Heart left ventricle (tissue), 16 donors: ENCODE data around the gene HDAC10. TPM values are rescaled to one million over a fixed set of nuclear protein-coding genes. Genes with fewer than 3 reads are reported as not detected.
A peak's percentile ranks its signal among the peaks of the same experiment; 100 is the strongest.
"Not testable (repeated sequence)": the region's sequence is repeated elsewhere in the genome, so short reads cannot be mapped to it uniquely, and the experiment has no call there.

Experiments
- ATAC-seq, 4 donors: fragments of 200-7000 bp; cut with Tn5 transposase; one replicate each; pipeline ENCODE4 v1.9.1; 2020 to 2022; ENCODE audit warnings: moderate library complexity in 4 of 4, mild to moderate bottlenecking in 3 of 4, moderate number of reproducible peaks in 1 of 4
- DNase-seq, 5 donors: peaks; one replicate each; pipeline ENCODE4 v3.0.0-alpha.2; 2020
- H3K27ac ChIP-seq, 12 donors: fragments of 200-600 bp; sonication (generic) in 4 of 12; one replicate each; pipeline versions ENCODE4 v1.5.0 to v1.8.0; 2016 to 2022; ENCODE audit warnings: mild to moderate bottlenecking in 2 of 12
- H3K27me3 ChIP-seq, 9 donors: fragments of 200-600 bp; sonication (generic) in 2 of 9; one replicate each; pipeline versions ENCODE4 v1.5.1 to v1.8.0; 2016 to 2022; ENCODE audit warnings: mild to moderate bottlenecking in 3 of 9
- H3K36me3 ChIP-seq, 9 donors: fragments of 200-600 bp; sonication (generic) in 2 of 9; one replicate each; pipeline versions ENCODE4 v1.5.0 to v1.8.0; 2018 to 2022; ENCODE audit warnings: mild to moderate bottlenecking in 2 of 9
- H3K4me1 ChIP-seq, 12 donors: fragments of 200-600 bp; sonication (generic) in 4 of 12; one replicate each; pipeline versions ENCODE4 v1.5.0 to v1.8.0; 2016 to 2022; ENCODE audit warnings: mild to moderate bottlenecking in 3 of 12
- H3K4me3 ChIP-seq, 12 donors: fragments of 200-600 bp; sonication (generic) in 4 of 12; one replicate each; pipeline versions ENCODE4 v1.5.0 to v1.8.0; 2017 to 2022; ENCODE audit warnings: mild to moderate bottlenecking in 9 of 12, moderate library complexity in 4 of 12
- H3K9me3 ChIP-seq, 12 donors: fragments of 200-600 bp; sonication (generic) in 4 of 12; one replicate each; pipeline versions ENCODE4 v1.5.0 to v1.8.0; 2016 to 2022; ENCODE audit warnings: mild to moderate bottlenecking in 1 of 12
- POLR2A ChIP-seq, 2 donors: fragments of 450-650 bp; IDR thresholded peaks; one replicate each; pipeline ENCODE4 v1.6.1; 2017; ENCODE audit warnings: antibody characterized with exemption in 2 of 2, mild to moderate bottlenecking in 2 of 2, moderate library complexity in 2 of 2
- WGBS, 4 donors: extraction: QIAGEN DNeasy Blood & Tissue Kit in 2 of 4; methylation state at CpG; one replicate each; pipeline versions ENCODE4 v1.1.5 to v1.1.7; 2013 to 2018; 5-methylcytosine and 5-hydroxymethylcytosine counted together
- intact Hi-C, 10 donors: fragments of 100-400 bp; cut with DNase I; formaldehyde crosslinking; loops; one replicate each; pipeline versions ENCODE4 v1.11.1 to v1.14.2; 2022
- polyA plus RNA-seq, 2 donors: library from polyadenylated mRNA; stranded (reverse); fragments of 200-250 nt; gene quantifications; one replicate each; pipeline ENCODE4 v1.2.3, GENCODE V29; 2013
- total RNA-seq, 9 donors: library from RNA; depleted of rRNA in 2 of 9; stranded (reverse); fragments of >200 nt in 2 of 9; fragmentation: NEBNext Ultra II Directional in 3 of 9; extraction: Animal tissue kit (Norgen Biotek cat#: 25700) in 3 of 9; gene quantifications; one replicate each; pipeline versions ENCODE4 v1.1.0 to v1.2.4, GENCODE V29; 2016 to 2023
- TF ChIP-seq, protein P1 (sequence below), 12 donors: fragments of 200-600 bp; sonication (generic) in 4 of 12; IDR thresholded peaks; one replicate each; pipeline versions ENCODE4 v1.5.0 to v1.8.0; 2018 to 2022; ENCODE audit warnings: antibody characterized with exemption in 12 of 12, mild to moderate bottlenecking in 5 of 12
- donor health status: ischemic (EF 13 %, LVEDD 7.1; RV severe dilation, severe dysfunction).
- donor health status: healthy with polysubstance abuse.
- donor health status: DM: no; HTN: yes; CAD: no.
- donor health status: DM: no; HTN: no; CAD: no.
- donor health status: ischemic (EF 25% LVEDD 6.9; RV normal size, moderate dysfunction).
- donor health status: ischemic (EF 25% LVEDD 5.7; RV mildly dilated, moderate dysfunction).
- donor health status: healthy.
- donor health status: DM: yes; HTN: yes; CAD: no.
- donor health status: ischemic (EF 35%, LVEDD 5.7; RV mildly dilated, moderate dysfunction).
- donor health status: nonischemic (EF 11% LVEDD 7.7; RV severe dilation, severe dysfunction).
- donor health status: DM: yes; HTN: yes; CAD: no.
- donor health status: PGD.
- donor health status: ischemic (EF 29% LVEDD 5.4; RV normal size, mild dysfunction).
- donor health status: nonischemic (EF 23%, LVEDD 6.1; RV moderate dilation, normal function).

HDAC10 gene
- total and polyA plus RNA-seq, 11 donors, result 6.2 to 22.4 (median 10.8) TPM

GRCh38 chr22:50274771-50275170 is 23.7 kb upstream of the HDAC10 start:
- peaks cover 0 to 50% (median 47%) of the 10 kb centered on the region in 9 donors for H3K36me3 ChIP-seq
- H3K9me3 ChIP-seq, result no peaks in the 10 kb centered on the region
- WGBS, 4 donors, result 66 to 74% (median 73%) methylated on average over 5 to 7 of the region's 7 CpGs
- H3K27me3 ChIP-seq, result peaks cover 0 to 11% (median 0%) of the 10 kb centered on the region in 9 donors
- DNase-seq (no peak), ATAC-seq (no peak)
- H3K4me3 ChIP-seq, result no peak overlapping the region
- intact Hi-C loops, result loop anchor here (1.0 to 5.0 kb wide), 5 partner anchors 33 to 68 kb away; partner anchors contain the start of genes DENND6B (in 7 of the 10), PPP6R2 (in 5 of the 10) and PLXNB2 (in 2 of the 10)
- TF ChIP-seq, protein P1, sequence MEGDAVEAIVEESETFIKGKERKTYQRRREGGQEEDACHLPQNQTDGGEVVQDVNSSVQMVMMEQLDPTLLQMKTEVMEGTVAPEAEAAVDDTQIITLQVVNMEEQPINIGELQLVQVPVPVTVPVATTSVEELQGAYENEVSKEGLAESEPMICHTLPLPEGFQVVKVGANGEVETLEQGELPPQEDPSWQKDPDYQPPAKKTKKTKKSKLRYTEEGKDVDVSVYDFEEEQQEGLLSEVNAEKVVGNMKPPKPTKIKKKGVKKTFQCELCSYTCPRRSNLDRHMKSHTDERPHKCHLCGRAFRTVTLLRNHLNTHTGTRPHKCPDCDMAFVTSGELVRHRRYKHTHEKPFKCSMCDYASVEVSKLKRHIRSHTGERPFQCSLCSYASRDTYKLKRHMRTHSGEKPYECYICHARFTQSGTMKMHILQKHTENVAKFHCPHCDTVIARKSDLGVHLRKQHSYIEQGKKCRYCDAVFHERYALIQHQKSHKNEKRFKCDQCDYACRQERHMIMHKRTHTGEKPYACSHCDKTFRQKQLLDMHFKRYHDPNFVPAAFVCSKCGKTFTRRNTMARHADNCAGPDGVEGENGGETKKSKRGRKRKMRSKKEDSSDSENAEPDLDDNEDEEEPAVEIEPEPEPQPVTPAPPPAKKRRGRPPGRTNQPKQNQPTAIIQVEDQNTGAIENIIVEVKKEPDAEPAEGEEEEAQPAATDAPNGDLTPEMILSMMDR (IDR thresholded peaks at IDR 0.05), result no peak
- no peak for TF ChIP-seq POLR2A (IDR thresholded peaks at IDR 0.05)
- no peak overlapping the region for H3K27ac ChIP-seq
- peaks cover 3 to 37% (median 23%) of the 10 kb centered on the region in 12 donors for H3K4me1 ChIP-seq

GRCh38 chr22:50274311-50274710 is 23.2 kb upstream of the HDAC10 start:
- H3K4me1 ChIP-seq, result peaks cover 3 to 42% (median 28%) of the 10 kb centered on the region in 12 donors

DNA sequence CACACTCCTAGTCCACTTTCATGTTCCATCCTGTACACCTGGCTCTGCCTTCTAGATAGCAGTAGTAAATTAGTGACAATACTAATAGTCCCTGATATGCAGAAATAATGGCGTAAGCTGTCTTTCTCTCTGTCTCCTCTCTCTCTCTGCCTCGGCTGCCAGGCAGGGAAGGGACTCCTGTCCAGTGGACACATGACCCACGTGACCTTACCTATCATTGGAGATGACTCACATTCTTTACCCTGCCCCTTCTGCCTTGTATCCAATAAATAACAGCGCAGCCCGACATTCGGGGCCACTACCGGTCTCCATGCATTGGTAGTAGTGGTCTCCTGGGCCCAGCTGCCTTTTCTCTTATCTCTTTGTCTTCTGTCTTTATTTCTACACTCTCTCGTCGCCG is 22.7 kb upstream of the HDAC10 start:
- H3K4me3 ChIP-seq, DNase-seq, H3K9me3 ChIP-seq, ATAC-seq: not testable (repeated sequence)
- 84 to 85% (median 85%) methylated on average over 10 of the region's 10 CpGs for WGBS, 4 donors
- H3K4me1 ChIP-seq, result peaks cover 3 to 47% (median 33%) of the 10 kb centered on the region in 12 donors
- H3K27me3 ChIP-seq, result peaks cover 0 to 18% (median 0%) of the 10 kb centered on the region in 9 donors
- H3K27ac ChIP-seq, result peak overlapping the region in 1 of 12 donors; percentile 46
- intact Hi-C loops, result loop anchor here in 7 of 10 donors (1.0 to 5.0 kb wide), 5 partner anchors 34 to 69 kb away; partner anchors contain the start of genes PPP6R2 (in 5 of the 7), DENND6B (in 3 of the 7) and PLXNB2 (in 2 of the 7)
- peaks cover 0 to 40% (median 37%) of the 10 kb centered on the region in 9 donors for H3K36me3 ChIP-seq

More at GRCh38 chr22:50274311-50274710, 23.2 kb upstream of the HDAC10 start:
- H3K27me3 ChIP-seq, result peaks cover 0 to 15% (median 0%) of the 10 kb centered on the region in 9 donors
- H3K36me3 ChIP-seq, result peaks cover 0 to 45% (median 42%) of the 10 kb centered on the region in 9 donors
- intact Hi-C loops, result loop anchor here in 7 of 10 donors (1.0 to 5.0 kb wide), 5 partner anchors 33 to 68 kb away; partner anchors contain the start of genes PPP6R2 (in 5 of the 7), DENND6B (in 3 of the 7) and PLXNB2 (in 2 of the 7)
- peak; percentile 12 to 32 (median 28) for ATAC-seq
- TF ChIP-seq, protein P1 (IDR thresholded peaks at IDR 0.05), result peak in 9 of 12 donors; percentile 13 to 43 (median 27)
- TF ChIP-seq POLR2A (IDR thresholded peaks at IDR 0.05), result no peak
- H3K27ac ChIP-seq, result peak overlapping the region in 1 of 12 donors; percentile 46
- H3K9me3 ChIP-seq, result no peaks in the 10 kb centered on the region
- no peak overlapping the region for H3K4me3 ChIP-seq
- DNase-seq, result peak in 4 of 5 donors; percentile 54 to 74 (median 59)
- WGBS, 4 donors, result 18 to 50% (median 35%) methylated on average over 5 to 7 of the region's 7 CpGs

- intact Hi-C loops, result loop anchor here in 5 of 10 donors (5.0 kb wide), 3 partner anchors 34 to 69 kb away; partner anchors contain the start of genes PPP6R2 (in 5 of the 5), PLXNB2 (in 2 of the 5) and DENND6B (in 1 of the 5)
- not testable (repeated sequence) for H3K4me3 ChIP-seq, DNase-seq, H3K27ac ChIP-seq, H3K9me3 ChIP-seq, ATAC-seq
- 48 to 61% (median 50%) methylated on average over 10 to 11 of the region's 11 CpGs for WGBS, 4 donors
- Histone ChIP-seq H3K27me3 (peaks cover 0 to 18% (median 0%) of the 10 kb centered on the region in 9 donors), H3K4me1 (peaks cover 3 to 51% (median 35%) of the 10 kb centered on the region in 12 donors), H3K36me3 (peaks cover 0 to 35% (median 32%) of the 10 kb centered on the region in 9 donors)
- TF ChIP-seq, protein P1 (IDR thresholded peaks at IDR 0.05), result peak in 4 of 12 donors; percentile 10 to 19 (median 14)
Measured at GRCh38 chr22:50273352-50273751, 22.3 kb upstream of the HDAC10 start.
